ENCODE data around the gene NF1.
"Not testable (repeated sequence)": the region's sequence is repeated elsewhere in the genome, so short reads cannot be mapped to it uniquely, and the experiment has no call there.

The NF1 gene

DNA sequence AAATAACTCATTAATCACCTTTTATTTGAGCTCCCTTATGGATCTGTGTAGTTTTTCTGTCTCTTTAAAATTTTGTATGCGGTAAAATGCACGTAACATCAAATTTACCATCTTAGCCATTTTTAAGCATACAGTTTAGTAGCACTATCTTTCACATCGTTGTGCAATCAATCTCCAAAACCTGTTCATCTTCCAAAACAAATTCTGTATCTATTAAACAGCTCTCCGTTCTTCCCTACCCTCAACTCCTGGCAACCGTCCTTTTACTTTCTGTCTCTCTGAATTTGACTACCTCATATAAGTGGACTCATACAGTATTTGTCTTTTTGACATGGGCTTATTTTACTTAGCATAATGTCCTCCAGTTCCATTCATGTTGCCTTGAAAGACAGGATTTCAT, 100.5 kb downstream of the NF1 start:
- H3K4me3 ChIP-seq (ENCODE audit: low read length) = no peak overlapping the region
- no peak overlapping the region for H3K4me2 ChIP-seq (ENCODE audit: low read depth, low read length)
- DNase-seq = no peak
- H3K4me1 ChIP-seq (ENCODE audit: low read length) = no peaks in the 10 kb centered on the region
- no peaks in the 10 kb centered on the region for H3K79me2 ChIP-seq (ENCODE audit: low read length)
- H3K27ac ChIP-seq (ENCODE audit: low read length) = no peak overlapping the region
- no peaks in the 10 kb centered on the region for H3F3A ChIP-seq (ENCODE audit: insufficient read depth, low read length)
- no peak overlapping the region for H3K9ac ChIP-seq (ENCODE audit: low read length)
- no peaks in the 10 kb centered on the region for H4K20me1 ChIP-seq (ENCODE audit: insufficient read depth, low read length)
- no peaks in the 10 kb centered on the region for H3K27me3 ChIP-seq (replicated peaks; ENCODE audit: insufficient read depth, low read length)
- H3K9me3 ChIP-seq (replicated peaks; ENCODE audit: insufficient read depth, low read length) = no peaks in the 10 kb centered on the region
- no peaks in the 10 kb centered on the region; the same call in 1 of the 2 replicates for H3K9me2 ChIP-seq (replicated peaks; ENCODE audit: insufficient read depth, low read length)
- no peak overlapping the region for H2AFZ ChIP-seq (ENCODE audit: low read length)
- H3K36me3 ChIP-seq (replicated peaks; ENCODE audit: insufficient read depth, low read length) = no peaks in the 10 kb centered on the region
- no peak for TF ChIP-seq EZH2phosphoT487 (IDR thresholded peaks at IDR 0.05; ENCODE audit: low read length)
- TF ChIP-seq EZH2 (optimal IDR thresholded peaks at IDR 0.05; ENCODE audit: low read depth, low read length) = no peak
- TF ChIP-seq, protein P1, sequence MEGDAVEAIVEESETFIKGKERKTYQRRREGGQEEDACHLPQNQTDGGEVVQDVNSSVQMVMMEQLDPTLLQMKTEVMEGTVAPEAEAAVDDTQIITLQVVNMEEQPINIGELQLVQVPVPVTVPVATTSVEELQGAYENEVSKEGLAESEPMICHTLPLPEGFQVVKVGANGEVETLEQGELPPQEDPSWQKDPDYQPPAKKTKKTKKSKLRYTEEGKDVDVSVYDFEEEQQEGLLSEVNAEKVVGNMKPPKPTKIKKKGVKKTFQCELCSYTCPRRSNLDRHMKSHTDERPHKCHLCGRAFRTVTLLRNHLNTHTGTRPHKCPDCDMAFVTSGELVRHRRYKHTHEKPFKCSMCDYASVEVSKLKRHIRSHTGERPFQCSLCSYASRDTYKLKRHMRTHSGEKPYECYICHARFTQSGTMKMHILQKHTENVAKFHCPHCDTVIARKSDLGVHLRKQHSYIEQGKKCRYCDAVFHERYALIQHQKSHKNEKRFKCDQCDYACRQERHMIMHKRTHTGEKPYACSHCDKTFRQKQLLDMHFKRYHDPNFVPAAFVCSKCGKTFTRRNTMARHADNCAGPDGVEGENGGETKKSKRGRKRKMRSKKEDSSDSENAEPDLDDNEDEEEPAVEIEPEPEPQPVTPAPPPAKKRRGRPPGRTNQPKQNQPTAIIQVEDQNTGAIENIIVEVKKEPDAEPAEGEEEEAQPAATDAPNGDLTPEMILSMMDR (IDR thresholded peaks at IDR 0.05; ENCODE audit: low read length) = no peak

- H3K4me2 ChIP-seq (ENCODE audit: low read depth, low read length) = no peak overlapping the region
These were observed 103.2 kb downstream of the NF1 start for GRCh38 chr17:31198026-31198425.

GRCh38 chr17:31198666-31199065, 103.9 kb downstream of the NF1 start:
- not testable (repeated sequence) for H3K79me2 ChIP-seq (ENCODE audit: low read length); H3K9me3 ChIP-seq (replicated peaks; ENCODE audit: insufficient read depth, low read length); H3K4me1 ChIP-seq (ENCODE audit: low read length); H4K20me1 ChIP-seq (ENCODE audit: insufficient read depth, low read length); H3F3A ChIP-seq (ENCODE audit: insufficient read depth, low read length); H3K27me3 ChIP-seq (replicated peaks; ENCODE audit: insufficient read depth, low read length); H3K27ac ChIP-seq (ENCODE audit: low read length); H3K9me2 ChIP-seq (replicated peaks; ENCODE audit: insufficient read depth, low read length); H3K36me3 ChIP-seq (replicated peaks; ENCODE audit: insufficient read depth, low read length); H2AFZ ChIP-seq (ENCODE audit: low read length); H3K4me3 ChIP-seq (ENCODE audit: low read length); H3K4me2 ChIP-seq (ENCODE audit: low read depth, low read length); DNase-seq; H3K9ac ChIP-seq (ENCODE audit: low read length)

More at GRCh38 chr17:31198026-31198425, 103.2 kb downstream of the NF1 start:
- Histone ChIP-seq H3K9me3 (replicated peaks; ENCODE audit: insufficient read depth, low read length) (no peaks in the 10 kb centered on the region), H3K4me1 (ENCODE audit: low read length) (no peaks in the 10 kb centered on the region), H3F3A (ENCODE audit: insufficient read depth, low read length) (no peaks in the 10 kb centered on the region), H2AFZ (ENCODE audit: low read length) (no peak overlapping the region), H3K79me2 (ENCODE audit: low read length) (no peaks in the 10 kb centered on the region), H4K20me1 (ENCODE audit: insufficient read depth, low read length) (no peaks in the 10 kb centered on the region), H3K27ac (ENCODE audit: low read length) (no peak overlapping the region), H3K27me3 (replicated peaks; ENCODE audit: insufficient read depth, low read length) (no peaks in the 10 kb centered on the region), H3K9ac (ENCODE audit: low read length) (no peak overlapping the region), H3K4me3 (ENCODE audit: low read length) (no peak overlapping the region), H3K36me3 (replicated peaks; ENCODE audit: insufficient read depth, low read length) (no peaks in the 10 kb centered on the region), H3K9me2 (replicated peaks; ENCODE audit: insufficient read depth, low read length) (no peaks in the 10 kb centered on the region; the same call in 1 of the 2 replicates)
- DNase-seq = no peak
- TF ChIP-seq, protein P1 (IDR thresholded peaks at IDR 0.05; ENCODE audit: low read length) = no peak
- TF ChIP-seq EZH2 (optimal IDR thresholded peaks at IDR 0.05; ENCODE audit: low read depth, low read length) (no peak), EZH2phosphoT487 (IDR thresholded peaks at IDR 0.05; ENCODE audit: low read length) (no peak)

- H3K4me1 ChIP-seq (ENCODE audit: low read length) = no peaks in the 10 kb centered on the region
- no peak overlapping the region for H3K4me2 ChIP-seq (ENCODE audit: low read depth, low read length)
- no peak for DNase-seq
- no peak overlapping the region for H3K27ac ChIP-seq (ENCODE audit: low read length)
- no peaks in the 10 kb centered on the region for H3K9me3 ChIP-seq (replicated peaks; ENCODE audit: insufficient read depth, low read length)
- no peaks in the 10 kb centered on the region for H4K20me1 ChIP-seq (ENCODE audit: insufficient read depth, low read length)
- no peak for TF ChIP-seq EZH2 (optimal IDR thresholded peaks at IDR 0.05; ENCODE audit: low read depth, low read length)
- H3F3A ChIP-seq (ENCODE audit: insufficient read depth, low read length) = no peaks in the 10 kb centered on the region
- H3K9ac ChIP-seq (ENCODE audit: low read length) = no peak overlapping the region
- no peaks in the 10 kb centered on the region for H3K36me3 ChIP-seq (replicated peaks; ENCODE audit: insufficient read depth, low read length)
- no peaks in the 10 kb centered on the region for H3K27me3 ChIP-seq (replicated peaks; ENCODE audit: insufficient read depth, low read length)
- H3K9me2 ChIP-seq (replicated peaks; ENCODE audit: insufficient read depth, low read length) = no peaks in the 10 kb centered on the region; the same call in 1 of the 2 replicates
- H3K79me2 ChIP-seq (ENCODE audit: low read length) = no peaks in the 10 kb centered on the region
- no peak overlapping the region for H2AFZ ChIP-seq (ENCODE audit: low read length)
- H3K4me3 ChIP-seq (ENCODE audit: low read length) = no peak overlapping the region
These were observed 105.5 kb downstream of the NF1 start for GRCh38 chr17:31200287-31200686.
